ENCODE measurements around the gene VWA1. TPM values are rescaled to one million over a fixed set of nuclear protein-coding genes. Genes with fewer than 3 reads are reported as not detected.

VWA1 gene
- total RNA-seq, 2 experiments from 2014 or later = not detected

GRCh38 chr1:1394116-1394515, 41.4 kb upstream of the VWA1 start:
- H3K4me1 ChIP-seq (ENCODE audit: insufficient read depth, low read length, poor library complexity, severe bottlenecking) = peaks cover 12% of the 10 kb centered on the region
- no peak overlapping the region for H2AFZ ChIP-seq (ENCODE audit: low read length)
- H3K9me3 ChIP-seq (ENCODE audit: low read length) = no peaks in the 10 kb centered on the region
- ChIA-PET POLR2A (interaction anchor here (0.7 kb wide), 1 partner anchor 13 kb away, joined by 3 read pairs; no protein-coding TSS in a partner anchor), CTCF (ENCODE audit: unreplicated experiment) (no interaction called here)
- TF ChIP-seq EZH2phosphoT487 (IDR thresholded peaks at IDR 0.05; ENCODE audit: borderline replicate concordance, low read depth, low read length) (no peak), CTCF (conservative IDR thresholded peaks at IDR 0.05; ENCODE audit: low read length) (no peak)
- no peaks in the 10 kb centered on the region for H4K20me1 ChIP-seq (ENCODE audit: insufficient read depth, low read length)
- H3K4me3 ChIP-seq (ENCODE audit: low read depth, low read length, poor library complexity, severe bottlenecking) = no peak overlapping the region
- BruUV-seq (replicated peaks) = no TSS peak
- no peaks in the 10 kb centered on the region for H3K9me2 ChIP-seq (ENCODE audit: insufficient read depth, low read length)
- H3K27ac ChIP-seq (ENCODE audit: low read depth, low read length, poor library complexity, severe bottlenecking) = no peak overlapping the region
- peaks cover 32% of the 10 kb centered on the region for H3K79me2 ChIP-seq (ENCODE audit: insufficient read depth, low read depth, low read length)
- H3K36me3 ChIP-seq (ENCODE audit: insufficient read depth, low read length) = peaks cover 87% of the 10 kb centered on the region
- DNase-seq (ENCODE audit: low spot score) = no peak
- no peak overlapping the region for H3K4me2 ChIP-seq (ENCODE audit: low read length)
- intact Hi-C loops (cut with micrococcal nuclease; ENCODE audit: unreplicated experiment) = no loop called here

GRCh38 chr1:1395166-1395565, 40.3 kb upstream of the VWA1 start:
- ChIA-PET POLR2A (no interaction called here), CTCF (ENCODE audit: unreplicated experiment) (no interaction called here)
- BruUV-seq (replicated peaks) = no TSS peak

More at GRCh38 chr1:1395166-1395565, 40.3 kb upstream of the VWA1 start:
- H3K9me3 ChIP-seq (ENCODE audit: low read length) = no peaks in the 10 kb centered on the region
- H3K9me2 ChIP-seq (ENCODE audit: insufficient read depth, low read length) = no peaks in the 10 kb centered on the region
- TF ChIP-seq CTCF (conservative IDR thresholded peaks at IDR 0.05; ENCODE audit: low read length) = no peak
- no peak for TF ChIP-seq EZH2phosphoT487 (IDR thresholded peaks at IDR 0.05; ENCODE audit: borderline replicate concordance, low read depth, low read length)
- H3K4me1 ChIP-seq (ENCODE audit: insufficient read depth, low read length, poor library complexity, severe bottlenecking) = peaks cover 12% of the 10 kb centered on the region
- H4K20me1 ChIP-seq (ENCODE audit: insufficient read depth, low read length) = no peaks in the 10 kb centered on the region
- peaks cover 39% of the 10 kb centered on the region for H3K79me2 ChIP-seq (ENCODE audit: insufficient read depth, low read depth, low read length)
- H3K27ac ChIP-seq (ENCODE audit: low read depth, low read length, poor library complexity, severe bottlenecking) = no peak overlapping the region
- no peak overlapping the region for H3K4me3 ChIP-seq (ENCODE audit: low read depth, low read length, poor library complexity, severe bottlenecking)
- no peak for DNase-seq (ENCODE audit: low spot score)
- no peak overlapping the region for H2AFZ ChIP-seq (ENCODE audit: low read length)
- intact Hi-C loops (cut with micrococcal nuclease; ENCODE audit: unreplicated experiment) = no loop called here
- H3K36me3 ChIP-seq (ENCODE audit: insufficient read depth, low read length) = peaks cover 81% of the 10 kb centered on the region
- H3K4me2 ChIP-seq (ENCODE audit: low read length) = no peak overlapping the region

Measured in OCI-LY7 (cell line).